Fibroblast of skin of left quadriceps (primary cell): Measurements from ENCODE around the gene RPL38.
A peak's percentile ranks its signal among the peaks of the same experiment; 100 is the strongest.

Experiments used
- DNase-seq, 2 experiments: peaks; one replicate each; pipeline ENCODE4 v3.0.0-alpha.2; 2013; ENCODE audit warnings: low read depth in 2 of 2

The RPL38 gene

DNA sequence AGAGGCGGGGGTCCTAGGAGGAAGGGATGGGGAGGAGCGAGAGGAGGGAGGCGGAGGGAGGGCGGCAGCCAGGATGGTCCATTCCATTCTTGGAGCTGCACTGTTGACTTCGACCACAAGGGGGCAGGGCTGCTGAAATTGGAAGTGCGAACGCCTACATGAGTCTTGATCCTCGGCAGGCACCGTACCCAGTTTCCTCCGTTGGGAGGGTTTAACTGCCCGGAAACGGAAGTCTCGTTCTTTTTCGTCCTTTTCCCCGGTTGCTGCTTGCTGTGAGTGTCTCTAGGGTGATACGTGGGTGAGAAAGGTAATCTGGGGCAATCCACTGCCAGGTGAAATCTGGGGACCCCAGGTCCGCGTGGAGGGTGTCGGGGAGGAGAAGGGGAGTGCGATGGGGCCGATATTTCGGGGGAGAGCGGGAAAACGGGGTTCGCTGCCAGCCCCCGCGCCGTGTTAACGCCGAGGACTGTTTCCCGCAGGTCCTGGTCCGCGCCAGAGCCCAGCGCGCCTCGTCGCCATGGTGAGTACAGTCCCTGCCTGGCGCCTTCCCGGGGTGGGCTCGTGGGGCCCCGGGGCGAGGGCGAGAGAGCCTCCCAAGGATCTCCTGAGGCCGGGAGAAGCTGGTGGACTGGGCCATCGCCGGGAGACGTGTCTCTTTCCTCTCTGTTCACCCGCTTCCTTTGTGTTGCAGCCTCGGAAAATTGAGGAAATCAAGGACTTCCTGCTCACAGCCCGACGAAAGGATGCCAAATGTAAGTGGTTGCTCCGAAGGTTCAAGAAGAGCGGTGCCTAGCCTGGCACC, at the start of gene RPL38:
TSS of gene RPL38 (plus strand) at position 240 of the 802 bp plus-strand sequence. CDS start at position 518, 278 bp downstream.
- DNase-seq = peak; percentile 92 to 93

DNA sequence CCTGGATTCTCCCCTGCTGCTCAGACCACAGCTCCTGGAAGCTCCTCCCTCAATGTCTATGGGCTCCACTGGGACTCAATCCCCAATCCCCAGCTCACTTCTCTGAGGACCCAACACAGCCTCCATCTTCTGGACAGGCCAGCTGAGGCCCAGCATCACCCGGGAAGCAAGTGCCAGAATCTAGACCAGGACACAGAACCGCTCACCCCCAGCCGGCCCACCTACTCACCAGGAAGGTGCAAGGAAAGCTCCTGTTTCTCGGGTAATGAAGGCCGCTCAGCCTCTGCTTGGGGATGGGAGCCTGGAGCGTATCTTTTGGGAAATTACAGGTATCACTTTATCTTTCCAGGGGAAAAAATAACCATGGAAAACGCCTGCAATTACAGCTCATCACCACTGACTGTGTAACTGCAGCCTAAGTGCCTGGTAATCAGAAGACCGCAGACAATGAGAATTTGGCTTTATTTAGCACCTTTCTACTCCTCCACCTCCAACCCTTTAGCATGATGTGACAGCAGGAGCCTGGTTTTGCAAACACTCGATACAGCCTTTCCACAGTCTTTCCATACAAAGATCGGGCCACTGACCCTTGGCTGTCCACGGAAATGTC, 49.6 kb upstream of the RPL38 start:
- DNase-seq = no peak

DNA sequence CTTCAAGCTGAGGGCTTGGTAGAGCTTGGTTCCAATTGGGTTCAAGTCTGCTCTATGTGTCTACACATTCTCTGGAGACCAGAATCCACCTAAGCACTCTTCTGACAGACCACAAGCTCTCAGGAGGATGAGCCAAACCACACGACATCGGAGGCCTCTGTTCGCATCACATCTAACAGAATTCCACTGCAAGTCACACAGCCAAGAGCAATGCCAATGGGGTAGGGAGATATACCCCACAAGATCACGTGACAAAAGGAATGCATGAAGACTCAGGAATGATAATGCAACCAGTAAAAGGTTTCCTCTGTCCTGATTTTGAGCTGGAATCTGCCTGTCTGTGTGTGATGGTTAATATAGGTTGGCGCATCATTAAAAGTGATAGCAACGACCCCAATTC, 46.6 kb upstream of the RPL38 start:
- DNase-seq = no peak

DNA sequence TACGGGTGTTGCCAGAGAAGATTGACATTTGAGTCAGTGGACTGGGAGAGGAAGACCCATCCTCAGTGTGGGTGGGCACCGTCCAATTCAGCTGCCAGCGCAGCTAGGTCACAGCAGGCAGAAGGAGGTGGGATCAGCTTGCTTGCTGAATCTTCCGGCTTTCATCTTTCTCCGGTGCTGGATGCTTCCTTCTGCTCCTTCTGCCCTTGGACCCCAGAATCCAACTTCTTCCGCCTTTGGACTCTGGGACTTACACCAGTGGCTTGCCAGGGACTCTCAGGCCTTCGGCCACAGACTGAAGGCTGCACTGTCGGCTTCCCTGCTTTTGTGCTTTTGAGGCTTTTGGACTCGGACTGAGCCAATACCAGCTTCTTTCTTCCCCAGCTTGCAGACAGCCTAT, 46.1 kb upstream of the RPL38 start:
- DNase-seq = no peak

DNA sequence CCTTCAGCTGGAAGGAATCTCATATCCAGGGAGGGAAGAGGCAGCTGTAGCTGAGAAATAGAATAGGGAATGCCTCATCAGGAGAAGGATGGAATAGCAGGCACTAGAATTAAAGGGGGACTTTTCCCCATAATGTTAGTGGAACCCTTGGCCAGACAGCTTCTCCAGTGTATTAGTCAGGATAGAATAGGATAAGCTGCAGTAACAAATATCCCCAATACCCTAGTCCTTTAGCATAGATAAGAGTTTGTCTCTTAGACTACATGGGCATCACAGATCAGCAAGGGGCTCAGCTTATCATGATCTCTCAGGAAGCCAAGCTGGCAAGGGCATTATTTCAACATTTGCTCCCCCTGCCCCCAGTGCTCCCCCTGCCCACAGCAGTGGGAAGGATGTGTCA, 44.7 kb upstream of the RPL38 start:
- no peak for DNase-seq

DNA sequence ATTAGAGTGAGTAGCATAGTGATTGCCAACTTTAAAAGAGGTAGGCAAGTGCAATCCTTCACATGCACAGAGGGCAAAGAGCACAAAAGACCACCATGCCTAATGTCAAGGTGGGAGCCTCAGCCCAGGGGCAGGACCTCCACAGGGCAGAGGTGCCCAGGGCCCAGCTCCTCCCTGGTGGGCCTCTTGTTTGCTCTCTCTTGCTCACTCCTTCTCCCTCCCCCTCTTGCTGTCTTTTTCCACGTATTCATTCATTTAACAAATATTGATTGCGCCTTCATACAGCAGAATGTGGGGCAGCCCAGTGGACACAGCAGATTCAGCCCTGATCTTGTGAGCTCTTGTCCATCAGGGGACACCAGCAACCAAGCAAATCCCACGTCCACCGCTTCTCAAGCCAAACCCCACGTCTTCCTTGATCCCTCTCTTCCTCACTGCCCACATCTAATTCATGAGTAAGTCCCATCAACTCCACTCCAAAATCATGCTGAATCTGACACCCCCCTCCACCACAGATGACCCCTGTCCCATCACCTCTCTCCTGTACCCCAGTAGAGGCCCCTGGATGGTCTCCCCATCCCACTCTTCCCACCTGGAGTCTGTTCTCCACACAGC, 44.1 kb upstream of the RPL38 start:
- DNase-seq = no peak

DNA sequence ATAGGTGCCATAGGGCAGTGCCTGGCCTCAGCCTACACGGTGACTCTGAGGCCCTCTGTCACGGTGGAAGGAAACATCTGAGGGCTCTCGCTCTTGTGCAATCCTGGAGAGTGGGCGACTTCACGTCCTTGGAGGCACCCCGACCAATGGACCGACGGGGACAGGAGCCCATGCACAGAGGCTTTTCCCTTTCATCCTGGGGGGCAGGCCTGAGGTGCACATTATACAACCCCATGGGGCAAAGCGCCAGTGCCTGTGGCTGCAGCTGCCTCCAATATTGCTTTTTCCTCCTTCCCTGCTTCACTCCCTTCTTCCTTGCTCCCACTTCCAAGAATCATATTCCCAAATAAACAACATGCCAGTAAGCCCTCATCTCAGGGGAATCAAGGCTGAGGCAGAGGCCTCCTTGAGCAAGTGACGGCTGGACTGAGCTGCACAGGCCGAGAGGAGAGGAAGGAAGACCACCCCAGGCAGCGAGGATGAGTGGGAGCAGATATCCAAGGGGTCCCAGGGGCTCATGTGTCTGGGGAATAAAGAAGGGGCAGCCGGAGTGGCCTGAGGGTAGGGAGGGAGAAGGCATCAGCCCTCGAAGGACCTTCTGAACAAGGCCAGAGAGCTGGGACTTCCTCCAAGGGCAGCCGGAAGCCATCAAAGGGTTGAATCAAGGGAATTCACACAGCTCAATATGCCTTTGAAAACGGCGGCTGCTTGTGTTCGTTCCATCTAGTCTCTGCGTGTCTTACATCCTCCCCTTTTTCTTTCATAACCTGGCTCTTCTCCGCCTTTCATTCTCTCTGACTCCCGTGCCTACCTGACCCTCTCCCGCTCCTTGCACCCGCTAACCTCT, 42.6 kb upstream of the RPL38 start:
- DNase-seq = no peak

DNA sequence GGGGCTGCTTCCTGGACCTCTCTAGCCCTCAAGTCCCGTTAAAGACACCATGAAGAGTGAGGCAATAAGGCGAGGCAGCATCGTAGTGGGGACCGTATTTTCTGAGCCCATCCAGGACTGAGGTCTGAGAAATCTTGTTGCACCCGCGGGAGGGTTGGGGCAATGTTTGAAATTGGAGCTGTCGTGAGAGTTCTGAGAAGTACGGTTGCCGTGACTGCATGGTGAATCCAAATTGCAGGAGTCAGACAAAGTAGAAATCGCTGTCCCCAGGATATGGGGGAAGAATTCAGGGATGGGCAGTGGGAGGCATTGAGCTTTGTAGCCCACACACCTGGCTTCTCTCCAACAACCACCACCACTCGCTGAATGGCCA, 42.0 kb upstream of the RPL38 start:
- no peak for DNase-seq

DNA sequence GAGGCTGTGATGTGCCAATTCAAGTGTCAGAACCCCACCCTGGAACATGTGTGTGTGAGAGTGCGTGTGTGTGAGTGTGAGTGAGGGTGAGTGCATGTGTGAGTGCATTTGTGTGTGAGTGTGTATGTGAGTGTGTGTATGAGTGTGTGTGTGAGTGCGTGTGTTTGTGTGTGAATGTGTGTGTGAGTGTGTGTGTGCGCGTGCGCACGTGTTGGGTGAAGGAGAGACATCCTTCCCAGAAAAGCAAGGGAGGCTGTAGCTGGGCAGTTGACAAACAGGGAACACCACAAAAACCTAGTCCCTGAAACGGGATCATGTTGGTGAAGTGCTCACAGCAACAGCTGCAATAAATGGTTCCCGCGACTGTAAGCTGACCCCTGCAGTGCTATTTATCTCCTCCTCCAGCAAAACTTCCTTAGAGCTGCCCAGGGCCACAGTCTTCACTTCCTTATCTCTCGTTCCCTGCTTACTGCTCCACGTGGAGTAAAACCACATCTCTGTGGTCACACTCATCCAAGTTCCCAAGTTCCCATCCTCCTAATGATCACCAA, 40.1 kb upstream of the RPL38 start:
- no peak for DNase-seq

DNA sequence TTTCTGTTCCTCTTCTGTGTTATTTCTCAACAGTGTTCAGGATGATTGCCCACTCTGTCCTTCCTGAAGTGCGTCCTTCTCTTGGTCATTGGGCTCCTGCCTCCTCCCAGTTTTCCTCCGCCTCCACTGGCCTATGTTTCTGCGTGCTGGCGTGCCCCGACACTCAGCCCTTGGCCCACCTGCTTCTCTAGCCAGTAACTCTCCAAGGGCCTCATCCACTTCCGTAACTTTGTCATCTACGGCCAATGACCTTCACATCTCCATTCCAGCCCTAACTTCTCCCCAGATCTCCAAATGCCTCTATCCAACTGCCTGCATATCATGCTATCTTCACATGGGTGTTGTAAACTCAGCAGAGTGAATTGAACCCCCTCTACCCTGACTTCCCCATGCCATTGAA, 39.6 kb upstream of the RPL38 start:
- DNase-seq = no peak

DNA sequence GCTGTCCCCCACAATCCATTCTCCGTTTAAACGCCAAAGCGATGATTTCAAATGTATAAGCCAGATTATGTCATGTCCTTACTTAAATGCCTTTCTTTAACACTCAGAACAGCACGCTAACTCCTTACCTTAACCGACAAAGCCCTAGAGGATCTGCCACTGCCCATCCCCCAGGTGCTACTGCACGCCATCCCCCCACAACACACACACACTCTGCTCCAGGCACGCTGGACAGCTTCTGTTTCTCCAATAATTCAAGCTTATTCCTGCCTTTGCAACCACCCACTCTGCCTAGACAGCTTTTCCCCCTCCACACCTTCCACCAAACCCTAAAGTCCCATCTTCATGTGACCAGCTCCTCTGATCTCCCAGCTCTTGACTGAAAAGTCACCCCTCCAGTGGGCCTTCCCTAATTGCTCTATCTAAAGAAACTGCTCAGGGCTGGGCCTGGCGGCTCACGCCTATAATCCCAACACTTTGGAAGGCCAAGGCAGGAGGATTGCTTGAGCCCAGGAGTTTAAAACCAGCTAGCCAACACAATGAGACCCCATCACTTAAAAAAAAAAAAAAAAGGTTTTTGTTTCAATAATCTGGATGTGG, 38.9 kb upstream of the RPL38 start:
- no peak for DNase-seq

DNA sequence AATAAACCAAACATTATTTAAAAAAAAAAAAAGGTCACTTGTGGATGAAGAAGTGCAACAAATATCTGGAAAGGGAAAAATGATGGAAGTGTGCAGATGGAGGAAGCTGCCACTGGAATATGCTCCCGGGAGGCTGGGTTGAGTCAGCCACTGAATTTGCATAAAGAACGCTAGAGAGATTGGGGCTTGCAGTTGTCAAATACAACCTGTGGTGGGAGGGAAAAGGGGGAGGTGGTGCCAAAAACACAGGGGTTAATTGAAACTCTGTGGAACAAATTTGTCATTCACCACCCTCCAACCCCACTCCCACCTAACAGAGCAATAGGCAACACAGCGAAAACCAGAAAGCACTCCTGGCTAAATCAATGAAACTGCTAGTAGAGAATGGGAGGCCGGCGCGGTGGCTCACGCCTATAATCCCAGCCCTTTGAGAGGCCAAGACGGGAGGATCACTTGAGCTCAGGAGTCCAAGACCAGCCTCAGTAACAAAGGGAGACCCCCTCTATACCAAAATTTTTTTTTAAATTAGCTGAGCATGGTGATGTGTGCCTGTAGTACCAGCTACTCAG, 37.6 kb upstream of the RPL38 start:
- no peak for DNase-seq

DNA sequence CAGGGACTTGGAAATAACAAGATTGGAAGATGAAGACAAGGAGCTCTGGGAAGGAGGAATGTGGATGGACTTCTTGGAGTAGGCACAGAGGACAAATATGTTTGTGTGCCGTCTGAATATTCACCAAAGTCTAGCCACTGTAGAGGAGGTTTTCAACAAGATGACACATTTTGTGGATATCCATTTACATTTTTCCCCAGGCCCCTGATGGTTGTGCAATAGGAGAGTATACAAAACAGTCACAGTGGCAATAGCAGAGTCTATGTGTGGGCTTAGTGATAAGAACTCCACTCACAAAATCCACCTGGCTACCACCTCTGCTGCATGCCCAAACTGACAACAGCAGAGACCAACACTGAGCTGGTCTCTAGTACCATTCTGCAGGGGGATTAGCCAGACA, 32.6 kb upstream of the RPL38 start:
- no peak for DNase-seq

DNA sequence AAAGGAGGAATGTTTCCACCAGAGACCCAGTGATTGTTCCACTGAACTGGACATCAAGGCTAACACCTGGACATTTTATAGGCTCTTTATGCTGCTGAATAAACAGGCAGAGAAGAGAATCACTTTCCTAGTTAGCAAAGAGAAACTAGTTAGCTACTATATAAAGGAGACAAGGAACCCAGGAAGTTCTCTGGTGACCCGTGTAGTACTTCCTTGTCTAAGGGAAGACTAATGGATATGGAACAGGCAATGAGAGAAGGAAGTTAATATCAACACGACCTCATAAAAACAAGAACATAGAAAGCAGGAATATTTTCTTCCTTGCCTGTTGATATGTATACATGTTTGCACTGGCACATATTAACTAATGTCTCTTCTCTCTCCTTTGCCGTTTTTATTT, 30.8 kb upstream of the RPL38 start:
- no peak for DNase-seq

DNA sequence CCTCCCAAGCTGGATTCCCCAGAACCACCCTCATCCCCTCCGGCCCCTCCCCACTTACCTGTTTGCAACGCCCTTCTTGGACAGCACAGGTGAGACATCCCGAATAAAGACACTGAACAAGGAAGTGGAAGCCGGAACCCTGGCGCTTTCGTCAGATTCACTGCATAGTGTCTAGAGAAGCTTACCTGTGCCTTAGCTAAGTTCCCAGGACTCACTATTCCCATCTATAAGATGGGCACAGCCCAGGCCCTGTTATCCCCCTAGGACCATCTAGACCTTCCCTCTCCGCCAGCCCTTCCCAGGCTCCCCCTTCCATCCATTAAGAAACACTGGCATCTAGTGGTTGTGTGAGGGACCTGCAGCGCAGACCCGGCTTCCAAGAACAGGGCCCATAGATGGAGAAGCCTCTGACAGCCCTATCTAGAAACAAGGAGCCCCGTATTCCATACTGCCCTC, 26.9 kb upstream of the RPL38 start:
- peak; percentile 22 to 40 for DNase-seq

DNA sequence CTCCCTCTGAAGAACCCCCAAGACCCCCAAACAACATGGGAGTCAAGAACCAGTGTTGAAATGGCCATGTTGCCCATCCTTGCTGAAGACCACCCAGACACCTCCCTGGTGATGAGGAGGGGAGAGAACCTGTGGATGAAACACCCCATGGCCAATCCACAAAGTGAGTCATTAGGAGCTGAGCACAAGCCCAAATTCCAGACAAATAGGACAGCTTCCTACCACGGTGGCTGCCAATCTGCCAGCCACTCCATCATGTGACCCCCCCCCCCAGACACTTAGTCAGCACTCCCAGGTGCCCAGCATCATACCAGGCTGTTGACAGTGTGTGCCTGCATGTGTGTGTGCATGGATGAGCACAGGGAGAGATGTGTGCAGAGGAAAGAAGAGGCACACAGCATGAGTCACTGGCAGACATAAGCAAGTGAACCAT, 26.4 kb upstream of the RPL38 start:
- no peak for DNase-seq

DNA sequence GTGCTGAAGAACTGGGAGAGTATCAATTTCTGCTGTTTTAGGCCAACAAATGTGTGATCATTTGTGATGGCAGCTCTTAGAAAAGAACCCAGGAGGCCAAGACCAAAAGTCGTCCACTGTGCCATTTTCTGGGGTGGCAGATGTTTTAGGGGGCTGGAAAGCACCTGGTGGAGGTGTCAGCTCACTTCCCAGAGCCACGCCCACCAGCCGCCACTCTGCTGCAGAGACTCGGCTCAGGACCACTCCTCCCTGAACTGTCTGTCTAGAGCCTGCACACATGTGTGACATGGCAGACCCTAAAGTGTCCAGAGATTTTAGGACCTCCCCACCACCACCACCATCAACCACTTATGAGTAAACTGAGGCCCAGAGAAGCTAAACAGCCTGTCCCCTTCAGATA, 23.9 kb upstream of the RPL38 start:
- no peak for DNase-seq

DNA sequence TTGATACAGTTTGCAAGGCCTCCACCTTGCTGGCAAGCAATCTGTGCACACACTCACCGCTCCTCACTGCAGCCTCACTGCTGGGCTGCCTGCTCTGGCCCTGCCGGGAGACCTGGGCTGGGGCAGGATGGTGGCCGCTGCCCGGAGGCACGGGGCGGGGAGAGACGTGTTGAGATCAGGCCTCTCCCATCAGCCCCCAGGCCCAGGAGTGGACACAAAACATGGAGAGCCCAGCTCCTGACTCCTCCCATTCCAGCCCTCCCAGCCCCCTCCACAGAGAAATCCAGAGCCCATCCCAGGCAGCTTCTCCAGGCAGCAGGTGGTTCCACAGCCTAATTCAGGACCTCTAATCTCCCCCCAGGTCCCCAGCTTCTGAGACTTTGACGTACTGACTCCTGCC, 23.1 kb upstream of the RPL38 start:
- DNase-seq = no peak

DNA sequence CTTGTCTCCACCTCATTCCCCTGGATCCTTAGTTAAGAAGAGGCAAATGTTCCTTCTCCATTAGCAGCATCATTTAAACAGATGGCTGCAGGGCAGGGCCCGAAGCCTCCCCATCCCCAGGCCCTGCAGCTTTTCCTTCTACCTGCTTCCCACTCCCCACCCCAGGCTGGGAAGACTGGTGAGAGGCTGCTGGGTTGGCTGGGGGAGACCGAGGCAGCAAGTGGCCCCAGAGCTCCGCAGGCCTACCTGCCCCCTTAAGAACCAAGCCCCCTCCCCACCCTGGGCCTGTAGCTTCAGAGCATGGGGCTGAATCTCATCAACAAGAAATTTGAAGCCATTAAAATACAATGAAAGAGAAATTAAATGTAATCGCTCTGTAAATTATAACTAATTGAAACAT, 22.1 kb upstream of the RPL38 start:
- no peak for DNase-seq

DNA sequence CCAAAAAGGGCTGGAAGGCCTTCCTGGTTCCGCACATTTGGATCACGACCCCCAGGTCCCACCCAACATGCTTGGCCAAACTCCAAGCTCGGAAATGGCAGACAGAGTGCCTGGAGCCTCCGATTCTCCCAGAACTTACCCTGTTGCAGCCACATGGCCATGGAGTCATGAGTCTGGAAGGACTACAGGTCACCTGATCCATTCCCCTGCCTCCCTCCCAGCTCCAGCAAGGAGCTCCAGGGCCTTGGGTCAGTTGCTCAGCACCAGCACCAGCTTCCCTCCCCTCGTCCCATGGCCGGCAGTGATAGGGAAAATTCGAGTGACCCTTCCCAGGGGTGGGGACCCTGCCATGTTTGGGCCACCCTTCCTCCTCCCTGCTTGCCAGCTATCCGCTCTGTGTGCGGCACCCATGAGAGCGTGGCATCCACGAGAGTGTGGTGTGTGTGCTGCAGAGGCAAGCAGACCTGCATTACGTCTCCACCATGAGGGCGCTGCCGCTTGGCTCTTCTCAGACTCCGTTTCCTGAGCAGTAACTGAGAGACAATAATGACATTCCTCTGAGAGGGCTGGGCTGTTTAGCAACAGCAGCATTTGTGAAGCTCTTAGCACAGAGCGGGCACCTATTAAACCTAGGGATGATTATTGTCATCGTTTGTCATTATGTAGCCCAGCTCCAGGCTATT, 21.3 kb upstream of the RPL38 start:
- DNase-seq = no peak

DNA sequence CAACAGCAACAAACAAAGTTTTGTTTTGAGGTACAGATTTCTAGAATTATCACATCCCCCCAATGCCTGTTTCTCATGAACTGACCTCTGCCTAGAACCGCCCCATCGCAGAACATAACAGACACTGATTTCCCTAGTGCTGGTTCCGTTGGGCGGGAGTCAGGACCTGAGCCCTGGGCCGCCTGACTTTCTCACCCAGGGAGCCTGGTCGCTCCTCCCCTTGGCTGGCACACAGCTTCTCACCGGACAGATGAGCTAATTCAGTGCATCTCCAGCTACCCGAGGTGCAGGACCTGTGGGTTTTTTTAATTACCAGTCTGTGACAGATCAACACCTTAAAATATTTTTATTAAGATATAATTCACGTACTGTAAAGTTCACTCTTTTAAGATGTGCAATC, 20.1 kb upstream of the RPL38 start:
- no peak for DNase-seq
